ENCODE measurements around the gene DAG1.

Gene DAG1

GRCh38 chr3:49531715-49532114 lies 61.6 kb downstream of the DAG1 start:
- no peaks in the 10 kb centered on the region for H3K9me3 ChIP-seq (ENCODE audit: low read length)
- no peaks in the 10 kb centered on the region for H3F3A ChIP-seq (ENCODE audit: insufficient read depth, low read length)
- no peaks in the 10 kb centered on the region for H3K9me2 ChIP-seq (ENCODE audit: low read depth, low read length)
- no peaks in the 10 kb centered on the region for H4K20me1 ChIP-seq (ENCODE audit: insufficient read depth, low read length)
- no peak overlapping the region for H3K4me2 ChIP-seq (ENCODE audit: low read length)
- H3K36me3 ChIP-seq (ENCODE audit: insufficient read depth, low read length), result peaks cover 31% of the 10 kb centered on the region
- H3K9ac ChIP-seq (ENCODE audit: low read length), result no peak overlapping the region
- no peaks in the 10 kb centered on the region for H3K4me1 ChIP-seq (ENCODE audit: insufficient read depth, low read length, severe bottlenecking)
- no peak overlapping the region for H3K27ac ChIP-seq (ENCODE audit: low read depth, low read length, poor library complexity, severe bottlenecking)
- H3K27me3 ChIP-seq (ENCODE audit: insufficient read depth, low read length), result no peaks in the 10 kb centered on the region
- no peak for TF ChIP-seq CTCF (IDR thresholded peaks at IDR 0.05; ENCODE audit: low read length)
- no peak for TF ChIP-seq EZH2 (IDR thresholded peaks at IDR 0.05; ENCODE audit: borderline replicate concordance, low read length)
- no peak overlapping the region for H2AFZ ChIP-seq (ENCODE audit: low read length)
- H3K4me3 ChIP-seq (ENCODE audit: low read depth, low read length, poor library complexity, severe bottlenecking), result no peak overlapping the region
- no peaks in the 10 kb centered on the region for H3K79me2 ChIP-seq (ENCODE audit: insufficient read depth, low read length)

- H3K79me2 ChIP-seq (ENCODE audit: insufficient read depth, low read length), result no peaks in the 10 kb centered on the region
- no peaks in the 10 kb centered on the region for H3K9me3 ChIP-seq (ENCODE audit: low read length)
- no peak overlapping the region for H3K4me3 ChIP-seq (ENCODE audit: low read depth, low read length, poor library complexity, severe bottlenecking)
- H3K4me2 ChIP-seq (ENCODE audit: low read length), result no peak overlapping the region
- H3K4me1 ChIP-seq (ENCODE audit: insufficient read depth, low read length, severe bottlenecking), result no peaks in the 10 kb centered on the region
- peaks cover 31% of the 10 kb centered on the region for H3K36me3 ChIP-seq (ENCODE audit: insufficient read depth, low read length)
- no peak overlapping the region for H3K27ac ChIP-seq (ENCODE audit: low read depth, low read length, poor library complexity, severe bottlenecking)
- no peaks in the 10 kb centered on the region for H4K20me1 ChIP-seq (ENCODE audit: insufficient read depth, low read length)
- TF ChIP-seq CTCF (IDR thresholded peaks at IDR 0.05; ENCODE audit: low read length), result no peak
- TF ChIP-seq EZH2 (IDR thresholded peaks at IDR 0.05; ENCODE audit: borderline replicate concordance, low read length), result no peak
- H3K9ac ChIP-seq (ENCODE audit: low read length), result no peak overlapping the region
- no peaks in the 10 kb centered on the region for H3K27me3 ChIP-seq (ENCODE audit: insufficient read depth, low read length)
- H3K9me2 ChIP-seq (ENCODE audit: low read depth, low read length), result no peaks in the 10 kb centered on the region
- no peaks in the 10 kb centered on the region for H3F3A ChIP-seq (ENCODE audit: insufficient read depth, low read length)
- H2AFZ ChIP-seq (ENCODE audit: low read length), result no peak overlapping the region
Measured at GRCh38 chr3:49533031-49533430, 63.0 kb downstream of the DAG1 start.

GRCh38 chr3:49533786-49534519 lies 63.9 kb downstream of the DAG1 start:
- H3F3A ChIP-seq (ENCODE audit: insufficient read depth, low read length), result no peaks in the 10 kb centered on the region
- H3K4me2 ChIP-seq (ENCODE audit: low read length), result no peak overlapping the region
- no peak for TF ChIP-seq EZH2 (IDR thresholded peaks at IDR 0.05; ENCODE audit: borderline replicate concordance, low read length)
- no peak for TF ChIP-seq CTCF (IDR thresholded peaks at IDR 0.05; ENCODE audit: low read length)
- H3K36me3 ChIP-seq (ENCODE audit: insufficient read depth, low read length), result peaks cover 31% of the 10 kb centered on the region
- H2AFZ ChIP-seq (ENCODE audit: low read length), result no peak overlapping the region
- no peaks in the 10 kb centered on the region for H3K4me1 ChIP-seq (ENCODE audit: insufficient read depth, low read length, severe bottlenecking)
- no peaks in the 10 kb centered on the region for H3K79me2 ChIP-seq (ENCODE audit: insufficient read depth, low read length)
- H3K27ac ChIP-seq (ENCODE audit: low read depth, low read length, poor library complexity, severe bottlenecking), result no peak overlapping the region
- H3K9ac ChIP-seq (ENCODE audit: low read length), result no peak overlapping the region
- H4K20me1 ChIP-seq (ENCODE audit: insufficient read depth, low read length), result no peaks in the 10 kb centered on the region
- no peaks in the 10 kb centered on the region for H3K9me2 ChIP-seq (ENCODE audit: low read depth, low read length)
- H3K9me3 ChIP-seq (ENCODE audit: low read length), result no peaks in the 10 kb centered on the region
- H3K27me3 ChIP-seq (ENCODE audit: insufficient read depth, low read length), result no peaks in the 10 kb centered on the region
- H3K4me3 ChIP-seq (ENCODE audit: low read depth, low read length, poor library complexity, severe bottlenecking), result no peak overlapping the region

Data from OCI-LY1 (cell line).